Measurements from ENCODE around the gene RNF186.

DNA sequence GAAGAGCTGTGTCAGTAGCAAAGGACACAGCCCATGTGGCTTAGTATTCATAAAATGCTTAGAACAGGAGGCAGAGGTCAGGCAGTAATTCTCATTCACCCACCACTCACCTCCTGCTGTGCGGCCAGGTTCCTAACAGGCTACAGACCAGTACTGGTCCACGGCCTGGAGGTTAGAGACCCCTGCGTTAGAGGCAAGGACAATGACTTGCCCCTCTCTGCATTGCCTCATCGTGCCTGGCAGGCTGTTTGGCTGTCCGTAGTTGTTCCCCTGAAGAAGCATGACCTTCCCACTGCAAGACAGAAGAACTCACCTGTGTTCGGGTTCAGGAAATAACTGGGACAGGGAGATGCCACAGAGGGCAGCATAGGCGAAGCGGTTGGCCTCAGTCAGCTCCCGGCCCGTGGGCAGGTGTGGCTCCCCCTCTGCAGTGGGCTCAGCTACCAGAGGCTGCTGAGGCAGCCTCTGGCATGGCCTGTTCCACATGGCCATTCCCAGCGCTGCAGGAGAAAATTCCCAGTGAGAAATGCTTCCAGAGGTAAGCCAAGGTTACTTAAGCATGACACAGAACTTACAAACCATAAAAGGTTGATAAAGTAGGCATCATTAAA, 34.7 kb downstream of the RNF186 start:
- TF ChIP-seq, protein P1, sequence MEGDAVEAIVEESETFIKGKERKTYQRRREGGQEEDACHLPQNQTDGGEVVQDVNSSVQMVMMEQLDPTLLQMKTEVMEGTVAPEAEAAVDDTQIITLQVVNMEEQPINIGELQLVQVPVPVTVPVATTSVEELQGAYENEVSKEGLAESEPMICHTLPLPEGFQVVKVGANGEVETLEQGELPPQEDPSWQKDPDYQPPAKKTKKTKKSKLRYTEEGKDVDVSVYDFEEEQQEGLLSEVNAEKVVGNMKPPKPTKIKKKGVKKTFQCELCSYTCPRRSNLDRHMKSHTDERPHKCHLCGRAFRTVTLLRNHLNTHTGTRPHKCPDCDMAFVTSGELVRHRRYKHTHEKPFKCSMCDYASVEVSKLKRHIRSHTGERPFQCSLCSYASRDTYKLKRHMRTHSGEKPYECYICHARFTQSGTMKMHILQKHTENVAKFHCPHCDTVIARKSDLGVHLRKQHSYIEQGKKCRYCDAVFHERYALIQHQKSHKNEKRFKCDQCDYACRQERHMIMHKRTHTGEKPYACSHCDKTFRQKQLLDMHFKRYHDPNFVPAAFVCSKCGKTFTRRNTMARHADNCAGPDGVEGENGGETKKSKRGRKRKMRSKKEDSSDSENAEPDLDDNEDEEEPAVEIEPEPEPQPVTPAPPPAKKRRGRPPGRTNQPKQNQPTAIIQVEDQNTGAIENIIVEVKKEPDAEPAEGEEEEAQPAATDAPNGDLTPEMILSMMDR (IDR thresholded peaks at IDR 0.05; ENCODE audit: poor library complexity) = no peak
- no peak for TF ChIP-seq EZH2 (IDR thresholded peaks at IDR 0.05; ENCODE audit: borderline replicate concordance)
